Superior temporal gyrus (tissue), 1 donor: ENCODE results near the gene GLYR1.
"Not testable (repeated sequence)": the region's sequence is repeated elsewhere in the genome, so short reads cannot be mapped to it uniquely, and the experiment has no call there.

ENCODE experiments used
- DNase-seq: peaks from one replicate; pipeline ENCODE4 v3.0.0-alpha.2; 2016; ENCODE audit errors: extremely low spot score

GLYR1 gene

GRCh38 chr16:4788910-4789309, 58.2 kb downstream of the GLYR1 start:
- no peak for DNase-seq

GRCh38 chr16:4788489-4788889, 58.6 kb downstream of the GLYR1 start:
- no peak for DNase-seq

GRCh38 chr16:4787627-4788482, 59.2 kb downstream of the GLYR1 start, which contains the start of gene SEPTIN12:
Gene SEPTIN12, minus strand, starts transcription at chr16:4788345. Its CDS starts 700 bp downstream, at chr16:4787645.
- DNase-seq = no peak

DNA sequence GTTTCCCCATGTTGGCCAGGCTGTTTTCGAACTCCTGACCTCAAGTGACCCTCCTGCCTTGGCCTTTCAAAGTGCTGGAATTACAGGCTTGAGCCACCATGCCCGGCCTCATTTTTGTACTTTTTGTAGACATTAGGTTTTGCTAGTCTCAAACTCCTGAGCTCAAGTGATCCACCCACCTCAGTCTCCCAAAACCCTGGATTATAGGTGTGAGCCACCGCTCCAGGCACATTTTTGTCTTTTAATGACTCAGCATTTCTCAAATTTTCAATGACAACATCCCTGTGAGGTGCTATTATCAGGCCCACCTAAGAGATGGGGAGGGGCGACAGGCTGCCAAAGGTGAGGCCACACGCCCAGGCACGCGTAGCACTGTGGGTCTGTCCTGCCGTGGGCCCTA, 60.0 kb downstream of the GLYR1 start:
- no peak for DNase-seq

GRCh38 chr16:4785758-4786433, 61.2 kb downstream of the GLYR1 start:
- no peak for DNase-seq

DNA sequence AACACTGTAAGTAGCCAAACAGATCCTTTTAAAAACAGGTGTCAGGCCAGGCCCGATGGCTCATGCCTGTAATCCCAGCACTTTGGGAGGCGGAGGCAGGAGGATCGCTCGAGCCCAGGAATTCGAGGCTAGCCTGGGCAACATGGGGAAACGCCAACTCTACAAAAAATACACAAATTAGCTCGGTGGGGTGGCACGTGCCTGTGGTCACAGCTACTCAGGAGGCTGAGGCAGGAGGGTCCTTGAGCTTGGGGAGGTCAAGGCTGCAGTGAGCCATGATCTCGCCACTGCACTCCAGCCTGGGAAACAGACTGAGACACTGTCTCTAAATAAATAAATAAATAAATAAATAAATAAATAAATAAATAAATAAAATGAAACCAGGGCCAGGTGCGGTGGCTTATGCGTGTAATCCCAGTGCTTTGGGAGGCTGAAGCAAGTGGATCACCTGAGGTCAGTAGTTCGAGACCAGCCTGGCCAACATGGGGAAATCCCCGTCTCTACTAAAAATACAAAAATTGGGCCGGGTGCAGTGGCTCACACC, 62.6 kb downstream of the GLYR1 start:
- not testable (repeated sequence) for DNase-seq

- no peak for DNase-seq
Measured at GRCh38 chr16:4783951-4784336, 63.1 kb downstream of the GLYR1 start.

DNA sequence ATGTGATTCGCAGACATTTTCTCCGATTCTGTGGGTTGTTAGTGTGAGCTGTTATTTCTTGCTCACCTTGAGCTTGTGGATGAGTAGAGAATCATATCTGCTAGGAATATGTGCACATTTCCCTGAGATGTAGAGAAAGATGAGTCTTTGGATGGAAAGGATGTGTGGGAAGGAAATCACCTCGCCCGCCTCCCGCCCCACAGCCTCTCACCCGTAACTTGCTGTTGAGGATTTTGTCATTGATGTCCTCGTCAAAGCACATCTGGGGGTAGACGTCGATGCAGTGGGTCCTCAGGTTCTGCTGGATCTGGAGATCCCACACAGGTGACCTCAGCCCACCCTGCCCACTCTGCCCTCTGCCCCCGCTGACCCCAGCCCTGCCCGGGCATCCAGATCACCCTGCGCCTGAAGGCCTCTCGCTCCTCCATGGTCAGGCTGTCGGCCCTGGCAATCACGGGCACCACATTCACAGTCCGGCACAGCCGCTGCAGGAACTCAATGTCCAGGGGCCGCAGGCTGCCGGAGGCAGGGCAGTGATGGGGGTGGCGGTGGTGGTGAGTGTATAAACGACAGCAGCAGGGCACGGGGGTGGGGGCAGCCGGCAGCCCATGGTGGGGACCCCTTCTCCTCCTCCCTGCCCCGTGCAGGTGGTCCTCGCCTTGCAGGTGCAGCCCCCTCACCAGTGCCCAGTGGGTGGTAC, 63.7 kb downstream of the GLYR1 start:
- DNase-seq = no peak

DNA sequence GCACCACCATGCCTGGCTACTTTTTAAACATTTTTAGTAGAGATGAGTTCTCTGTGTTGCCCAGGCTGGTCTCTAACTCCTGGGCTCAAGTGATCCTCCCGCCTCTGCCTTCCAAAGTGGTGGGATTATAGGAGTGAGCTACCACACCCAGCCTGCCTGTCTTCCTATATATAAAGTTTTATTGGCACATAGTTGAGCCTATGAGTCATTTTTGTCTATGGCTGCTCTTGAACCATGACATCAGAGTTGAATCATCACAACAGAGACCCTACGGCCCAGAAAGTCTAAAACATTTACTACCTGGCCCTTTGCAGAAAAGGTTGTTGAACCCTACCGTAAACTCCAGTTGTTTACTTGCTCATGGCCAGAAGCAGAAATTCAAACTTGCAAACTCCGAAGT, 66.9 kb downstream of the GLYR1 start:
- no peak for DNase-seq

DNA sequence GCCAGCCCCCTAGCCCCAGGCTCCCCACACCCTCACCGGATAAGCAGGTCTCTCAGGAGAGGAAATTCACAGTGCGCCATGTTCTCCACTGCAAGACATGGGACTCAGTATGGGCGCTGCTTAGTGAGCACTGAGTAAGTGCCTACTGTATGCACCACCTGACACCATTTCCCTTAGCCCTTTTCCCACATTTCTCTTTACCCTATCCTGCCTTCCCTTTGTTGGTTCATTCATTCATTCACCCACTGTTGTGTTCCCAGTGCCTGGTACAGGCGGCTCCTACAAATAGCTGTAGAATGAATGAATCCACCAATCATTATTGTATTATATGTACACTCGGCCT, 69.1 kb downstream of the GLYR1 start:
- DNase-seq = no peak

- DNase-seq = no peak
Measured at GRCh38 chr16:4777339-4778049, 69.6 kb downstream of the GLYR1 start.

GRCh38 chr16:4776141-4776705, 70.9 kb downstream of the GLYR1 start:
- DNase-seq = no peak

- no peak for DNase-seq
Measured at GRCh38 chr16:4775005-4775404, 72.1 kb downstream of the GLYR1 start.

- DNase-seq = no peak
Measured at GRCh38 chr16:4772351-4772750, 74.7 kb downstream of the GLYR1 start.

DNA sequence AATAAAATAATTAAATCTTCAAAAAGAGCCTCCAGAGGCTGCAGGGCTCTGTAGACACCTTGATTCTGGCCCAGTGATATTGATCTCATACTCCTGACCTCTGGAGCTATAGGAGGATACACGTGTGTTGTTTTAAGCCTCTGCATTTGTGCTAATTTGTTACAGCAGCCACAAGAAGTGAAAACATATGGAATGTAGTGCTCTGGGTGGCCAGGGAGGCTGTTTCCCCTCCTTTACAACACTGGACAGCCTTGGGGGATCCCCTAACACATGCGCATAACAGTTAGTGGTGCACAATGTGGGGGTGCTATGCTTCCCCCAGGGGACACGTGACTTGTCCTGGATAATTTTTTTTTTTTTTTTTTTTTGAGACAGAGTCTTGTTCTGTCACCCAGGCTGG, 75.4 kb downstream of the GLYR1 start:
- DNase-seq = no peak

DNA sequence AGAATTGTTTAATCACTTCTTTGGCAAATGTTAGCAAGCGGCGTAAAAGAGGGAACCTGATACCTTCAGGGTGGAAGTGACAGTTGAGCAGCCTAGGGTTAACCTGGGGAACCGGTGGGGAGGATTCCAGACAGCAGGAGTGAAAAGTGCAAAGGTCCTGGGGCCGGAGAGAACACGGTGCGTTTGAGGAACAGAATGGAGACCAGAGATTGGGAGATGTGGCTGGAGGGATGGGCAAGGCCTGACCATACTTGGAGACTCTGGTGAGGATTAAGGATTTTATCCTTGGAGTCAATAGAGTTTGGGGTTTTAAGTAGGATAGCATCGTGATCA, 77.8 kb downstream of the GLYR1 start:
- no peak for DNase-seq

GRCh38 chr16:4768549-4769305, 78.4 kb downstream of the GLYR1 start:
- DNase-seq = peak; percentile 97

DNA sequence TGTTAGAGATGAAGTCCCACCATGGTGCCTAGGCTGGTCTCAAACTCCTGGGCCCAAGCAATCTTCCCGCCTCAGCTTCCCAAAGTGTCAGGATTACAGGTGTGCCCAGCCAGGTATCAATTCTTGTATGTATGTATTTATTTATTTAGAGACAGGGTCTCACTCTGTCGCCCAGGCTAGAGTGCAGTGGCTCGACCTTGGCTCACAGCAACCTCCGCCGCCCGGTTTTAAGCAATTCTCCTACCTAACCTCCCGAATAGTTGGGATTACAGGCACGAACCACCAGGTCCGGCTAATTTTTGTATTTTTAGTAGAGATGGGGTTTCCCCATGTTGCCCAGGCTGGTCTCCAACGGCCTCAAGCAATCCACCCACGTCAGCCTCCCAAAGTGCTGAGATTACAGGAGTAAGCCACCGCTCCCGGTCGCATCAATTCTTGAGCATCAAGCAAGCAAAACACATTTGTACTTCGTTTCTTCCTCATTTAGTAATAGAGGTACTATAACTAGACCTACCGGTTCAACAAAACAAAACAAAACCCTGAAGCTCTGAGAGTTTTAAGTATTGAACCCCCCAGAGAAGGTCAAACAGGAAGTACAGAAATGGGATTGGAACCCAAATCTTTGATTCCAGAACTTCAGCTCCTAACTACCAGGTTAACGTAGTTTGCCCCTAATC, 79.1 kb downstream of the GLYR1 start:
- DNase-seq = no peak

DNA sequence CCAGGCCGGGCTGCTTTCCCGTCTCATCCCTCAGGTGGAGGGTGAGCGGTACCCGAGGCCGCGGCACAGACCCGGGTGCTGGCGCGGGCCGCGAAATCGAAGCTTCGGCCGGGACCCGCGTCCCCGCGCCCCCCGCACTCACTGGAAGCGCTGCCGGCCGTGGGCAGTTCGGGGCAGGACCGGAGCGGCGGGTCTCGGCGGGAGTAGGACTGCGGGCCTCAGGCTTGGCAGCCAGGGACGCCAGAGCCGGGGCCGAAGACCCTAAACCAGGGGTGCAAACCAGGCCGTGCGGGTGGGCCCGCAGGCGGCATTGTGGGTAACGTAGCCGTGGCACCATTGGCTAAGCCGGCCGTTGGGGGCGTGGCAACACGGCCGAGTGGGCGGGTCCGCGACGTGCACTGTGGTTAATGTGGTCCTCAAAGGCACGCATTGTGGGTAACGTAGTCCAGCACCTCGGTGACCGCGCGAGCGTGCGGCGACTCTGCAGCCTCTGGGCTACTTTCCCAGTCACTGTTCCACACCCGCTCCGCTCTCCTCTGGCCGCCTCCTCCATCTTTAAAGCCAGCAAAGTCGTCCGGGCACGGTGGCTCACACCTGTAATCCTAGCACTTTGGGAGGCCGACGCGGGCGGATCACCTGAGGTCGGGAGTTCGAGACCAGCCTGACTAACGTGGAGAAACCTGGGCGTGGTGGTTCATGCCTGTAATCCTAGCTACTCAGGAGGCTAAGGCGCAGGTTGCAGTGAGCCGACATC, 80.0 kb downstream of the GLYR1 start, which contains the start of gene ZNF500:
Gene ZNF500, minus strand, starts transcription at position 288 of the 754 bp plus-strand sequence. CDS start 1,184 bp downstream, outside the sequence.
- peak; percentile 98 for DNase-seq
